ENCODE data around the gene TRIB2.
A peak's percentile ranks its signal among the peaks of the same experiment; 100 is the strongest.

Gene TRIB2

GRCh38 chr2:12701786-12702167 lies 15.0 kb upstream of the TRIB2 start:
- DNase-seq, result no peak

GRCh38 chr2:12702168-12703121 lies 14.3 kb upstream of the TRIB2 start:
- DNase-seq, result no peak

- DNase-seq, result no peak
Observed at GRCh38 chr2:12704378-12704777, 12.4 kb upstream of the TRIB2 start.

- no peak for DNase-seq
Observed at GRCh38 chr2:12705230-12705629, 11.5 kb upstream of the TRIB2 start.

- no peak for DNase-seq
Observed at GRCh38 chr2:12705742-12706141, 11.0 kb upstream of the TRIB2 start.

GRCh38 chr2:12708508-12709206 lies 8.1 kb upstream of the TRIB2 start:
- DNase-seq, result no peak

- no peak for DNase-seq
Observed at GRCh38 chr2:12709207-12709522, 7.6 kb upstream of the TRIB2 start.

- no peak for DNase-seq
Observed at GRCh38 chr2:12710301-12710700, 6.4 kb upstream of the TRIB2 start.

GRCh38 chr2:12711339-12711738 lies 5.4 kb upstream of the TRIB2 start:
- DNase-seq, result no peak

- no peak for DNase-seq
Observed at GRCh38 chr2:12712881-12713280, 3.9 kb upstream of the TRIB2 start.

GRCh38 chr2:12714391-12715221 lies 2.1 kb upstream of the TRIB2 start:
- no peak for DNase-seq

- DNase-seq, result no peak
Observed at GRCh38 chr2:12715258-12716031, 1.3 kb upstream of the TRIB2 start.

GRCh38 chr2:12716032-12716281 lies 779 bp upstream of the TRIB2 start:
- peak; percentile 65 for DNase-seq

GRCh38 chr2:12717191-12718014 lies 667 bp downstream of the TRIB2 start:
- DNase-seq, result peak; percentile 52

GRCh38 chr2:12718015-12718671 lies 1.4 kb downstream of the TRIB2 start:
- no peak for DNase-seq

GRCh38 chr2:12718711-12719399 lies 2.1 kb downstream of the TRIB2 start:
- DNase-seq, result no peak

- no peak for DNase-seq
Observed at GRCh38 chr2:12719400-12720277, 2.9 kb downstream of the TRIB2 start.

GRCh38 chr2:12720278-12720620 lies 3.5 kb downstream of the TRIB2 start:
- no peak for DNase-seq

GRCh38 chr2:12720754-12721378 lies 4.1 kb downstream of the TRIB2 start:
- no peak for DNase-seq
